ENCODE measurements around the gene MAPK11.

Gene MAPK11

GRCh38 chr22:50221410-50222300, 48.5 kb downstream of the MAPK11 start:
- DNase-seq: no peak

- no peak for DNase-seq
Measured at GRCh38 chr22:50220603-50221409, 49.4 kb downstream of the MAPK11 start.

GRCh38 chr22:50219800-50220602, 50.2 kb downstream of the MAPK11 start:
- DNase-seq: no peak

GRCh38 chr22:50218996-50219727, 51.0 kb downstream of the MAPK11 start:
- DNase-seq: peak; percentile 33

- DNase-seq: no peak
Measured at GRCh38 chr22:50218153-50218995, 51.8 kb downstream of the MAPK11 start.

GRCh38 chr22:50217543-50218152, 52.5 kb downstream of the MAPK11 start:
- no peak for DNase-seq

GRCh38 chr22:50216684-50217520, 53.3 kb downstream of the MAPK11 start:
- DNase-seq: no peak

- no peak for DNase-seq
Measured at GRCh38 chr22:50216055-50216683, 54.0 kb downstream of the MAPK11 start.

GRCh38 chr22:50215297-50216054, 54.7 kb downstream of the MAPK11 start:
- no peak for DNase-seq
